Measurements from ENCODE around the gene PRKG1.
"Not testable (repeated sequence)": the region's sequence is repeated elsewhere in the genome, so short reads cannot be mapped to it uniquely, and the experiment has no call there.

PRKG1 gene

DNA sequence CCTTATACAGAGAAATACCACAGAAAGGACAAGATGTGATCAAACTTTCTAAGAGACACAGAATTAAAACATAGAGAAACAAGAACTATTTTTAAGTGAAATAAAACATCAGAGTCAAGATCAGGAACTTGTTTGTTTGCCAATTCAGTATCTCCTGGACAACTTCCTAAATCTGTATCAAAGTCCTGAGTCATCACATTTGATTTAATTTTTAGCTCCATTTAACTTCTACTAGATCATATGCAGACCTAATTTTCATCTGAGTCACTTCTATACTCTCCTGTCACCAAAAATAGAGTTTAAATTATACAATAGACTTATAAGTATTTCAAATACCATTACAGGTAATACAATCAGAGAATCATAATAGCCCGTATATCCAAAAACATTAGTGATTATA lies 268.1 kb downstream of the PRKG1 start:
- no peak for DNase-seq

DNA sequence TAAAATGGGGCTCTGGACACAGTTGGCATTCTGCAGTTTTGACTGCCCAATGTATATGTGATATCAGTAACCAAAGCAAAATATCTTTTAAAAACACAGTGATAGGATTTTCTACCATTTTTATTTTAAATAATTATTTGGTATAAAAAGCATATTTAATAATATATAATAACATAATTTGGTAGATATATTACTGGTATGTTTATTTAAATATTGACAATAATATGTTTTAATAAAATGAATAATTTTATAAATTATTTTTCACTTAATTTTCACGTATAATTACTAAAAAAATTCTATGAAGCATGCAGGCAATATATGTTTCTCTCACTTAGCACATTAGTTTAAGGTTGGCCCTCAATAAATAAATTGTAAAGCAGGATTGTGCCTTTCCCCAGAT lies 269.1 kb downstream of the PRKG1 start:
- no peak for DNase-seq

DNA sequence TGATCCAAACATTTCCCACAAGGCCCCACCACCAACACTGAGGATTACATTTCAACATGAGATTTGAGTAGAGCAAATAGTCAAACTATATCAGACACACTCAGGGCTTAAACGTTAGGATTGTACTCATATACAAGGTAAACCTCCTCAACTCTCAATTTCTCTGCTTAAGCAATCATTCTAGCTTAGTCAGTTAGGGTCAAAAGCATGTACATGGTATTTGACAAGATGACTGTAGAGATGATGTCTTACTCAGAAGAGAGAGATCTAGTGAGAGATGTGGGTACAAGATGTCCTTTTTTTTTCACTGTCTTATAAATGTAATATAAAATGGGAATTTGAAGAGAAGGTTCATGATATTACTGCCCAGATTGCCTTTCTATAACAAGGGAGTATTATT lies 270.1 kb downstream of the PRKG1 start:
- DNase-seq = no peak

DNA sequence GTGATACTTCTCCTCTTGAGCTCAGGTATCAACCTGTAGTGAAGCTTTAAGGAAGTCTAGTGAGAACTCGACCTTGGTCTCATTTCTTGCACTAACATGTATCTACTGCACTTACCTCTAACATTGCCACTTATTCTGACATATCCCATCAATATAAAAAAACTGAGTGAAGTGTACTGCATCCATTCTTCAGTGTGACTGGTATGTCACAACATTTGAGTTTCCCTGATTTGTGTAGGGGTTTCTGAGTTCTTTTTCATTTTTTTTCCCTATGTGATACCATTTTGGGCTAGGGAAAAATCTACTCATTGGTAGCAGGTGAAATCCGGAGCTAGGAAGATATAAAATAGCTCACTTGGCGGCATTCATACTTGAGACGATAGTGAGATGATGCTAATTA lies 274.3 kb downstream of the PRKG1 start:
- DNase-seq = no peak

DNA sequence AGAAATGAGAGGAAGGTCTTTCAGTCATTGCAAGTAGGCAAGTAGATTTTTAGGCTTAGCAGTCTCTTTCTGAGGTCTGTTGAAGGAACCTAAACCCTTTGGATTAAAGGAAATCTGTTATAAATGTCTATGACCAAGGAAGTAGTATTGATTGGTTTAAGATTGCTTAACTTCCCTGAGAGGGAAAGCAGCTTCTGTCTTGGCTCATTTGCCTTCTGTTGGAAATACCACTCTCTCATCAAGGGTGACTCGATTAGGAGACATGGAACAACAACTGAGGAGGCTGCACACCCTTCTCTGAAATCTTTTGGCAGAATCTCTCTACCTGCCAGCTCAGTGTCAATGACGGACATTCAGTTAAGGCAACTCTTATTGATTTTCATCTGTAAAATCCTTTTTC lies 282.9 kb downstream of the PRKG1 start:
- DNase-seq = no peak

DNA sequence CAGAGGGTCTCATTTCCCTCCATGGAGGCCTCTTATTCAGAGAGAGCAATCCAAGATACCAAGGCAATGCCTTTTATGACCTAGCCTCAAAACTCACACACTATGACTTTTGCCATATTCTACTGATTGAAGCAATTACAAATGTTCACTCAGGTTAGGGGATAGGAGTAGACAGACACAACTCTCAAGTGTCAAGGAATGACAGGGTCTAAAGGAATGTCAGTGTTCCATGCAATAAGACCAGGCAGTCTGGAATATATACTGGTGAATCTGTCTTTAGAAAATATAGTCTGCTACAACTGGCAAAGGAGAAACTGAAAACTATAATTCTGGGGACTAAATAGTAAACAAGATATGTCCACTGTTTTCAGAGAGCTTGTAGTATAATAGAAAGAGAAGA lies 283.9 kb downstream of the PRKG1 start:
- DNase-seq = no peak

DNA sequence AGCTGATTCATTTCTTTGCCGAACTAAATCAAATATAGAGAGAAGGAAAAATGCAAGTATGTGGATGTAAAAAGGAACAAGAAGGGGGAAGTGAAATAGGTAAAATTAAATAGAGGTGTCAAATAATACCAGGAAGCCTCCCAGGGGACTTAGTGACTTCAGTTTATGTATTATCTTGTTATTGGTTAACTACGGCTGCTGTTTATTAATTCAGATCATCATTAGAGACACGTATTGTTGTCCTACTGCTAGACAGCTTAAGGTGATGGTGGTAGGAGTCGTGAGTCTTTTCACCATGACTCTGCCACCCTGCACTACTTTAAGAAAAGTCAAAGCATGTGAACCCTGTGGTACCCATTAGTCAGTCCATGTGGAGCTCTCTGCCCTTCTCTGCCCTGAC lies 289.1 kb downstream of the PRKG1 start:
- DNase-seq = no peak

DNA sequence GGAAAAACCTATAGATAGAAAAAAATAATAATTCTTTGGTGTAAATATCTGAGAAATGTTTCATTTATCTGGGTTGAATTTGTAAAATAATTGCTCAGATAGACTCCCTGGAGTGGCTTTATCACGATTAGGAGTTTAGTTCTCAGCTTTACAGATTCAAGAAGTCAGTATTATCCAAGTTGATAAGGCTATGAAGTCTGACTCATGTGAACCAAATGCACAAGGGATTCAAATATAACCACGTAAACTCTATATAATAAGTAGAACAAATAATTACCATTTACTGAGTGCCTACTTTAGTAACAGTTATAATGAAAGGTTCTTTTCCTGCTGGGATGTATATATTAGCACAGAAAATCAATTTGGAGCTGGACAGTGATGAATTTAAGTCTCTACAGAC lies 290.4 kb downstream of the PRKG1 start:
- DNase-seq = no peak

DNA sequence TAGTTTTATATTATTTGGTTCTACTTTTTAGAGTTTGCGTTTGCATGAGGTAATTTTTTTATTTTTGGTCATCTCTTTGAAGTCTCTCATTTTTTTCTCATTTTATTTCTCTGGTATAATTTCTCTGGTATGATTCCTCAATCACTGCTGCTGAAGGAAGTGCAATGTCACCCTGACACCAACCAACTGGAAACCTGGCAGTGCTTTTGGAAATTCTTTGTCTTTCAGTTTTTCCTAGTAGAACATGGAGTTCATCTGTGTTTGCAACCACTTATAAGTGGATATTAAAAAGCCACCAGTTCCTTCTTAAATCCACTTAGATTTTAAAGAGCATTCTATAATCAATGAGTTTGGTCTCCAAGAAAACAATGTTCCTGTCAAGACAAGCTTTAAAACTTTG lies 291.8 kb downstream of the PRKG1 start:
- DNase-seq = no peak

DNA sequence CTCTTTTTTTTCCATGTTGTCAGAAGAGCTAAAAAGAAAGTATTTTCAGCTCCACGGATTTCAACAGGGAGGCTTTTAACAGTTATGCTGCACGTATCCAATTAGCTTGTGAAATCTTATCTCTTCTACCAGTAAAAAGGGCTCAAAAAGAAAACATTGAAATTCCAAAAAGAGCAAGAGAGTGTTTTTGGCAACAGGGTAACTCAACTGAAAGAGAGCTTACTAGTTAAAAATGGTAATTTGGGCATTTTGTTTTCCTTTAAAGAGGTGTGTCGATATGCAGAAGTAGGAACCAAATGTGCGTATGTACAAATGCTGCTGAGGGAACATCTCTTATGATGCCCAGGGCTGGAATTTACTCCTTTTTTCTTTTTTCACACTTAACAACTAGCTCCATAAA lies 292.8 kb downstream of the PRKG1 start:
- DNase-seq = no peak

DNA sequence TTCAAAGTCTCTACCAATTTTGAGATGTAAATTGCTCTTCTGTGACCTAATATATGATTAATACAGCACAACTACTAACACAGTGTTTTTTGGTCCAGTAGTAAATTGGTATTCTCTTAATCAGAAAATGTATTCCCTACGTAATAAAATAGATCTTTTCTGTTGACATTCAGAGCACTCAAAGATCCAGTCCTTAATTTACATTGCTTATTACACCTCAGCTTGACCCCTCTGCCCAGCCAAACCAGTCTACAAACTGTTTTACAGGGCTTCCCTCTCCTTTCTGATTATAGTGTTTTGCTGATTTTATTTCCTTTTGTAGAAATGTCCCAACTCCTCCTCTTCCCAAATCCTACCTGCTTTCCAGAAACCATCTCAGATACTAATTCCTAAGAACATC lies 293.4 kb downstream of the PRKG1 start:
- no peak for DNase-seq

DNA sequence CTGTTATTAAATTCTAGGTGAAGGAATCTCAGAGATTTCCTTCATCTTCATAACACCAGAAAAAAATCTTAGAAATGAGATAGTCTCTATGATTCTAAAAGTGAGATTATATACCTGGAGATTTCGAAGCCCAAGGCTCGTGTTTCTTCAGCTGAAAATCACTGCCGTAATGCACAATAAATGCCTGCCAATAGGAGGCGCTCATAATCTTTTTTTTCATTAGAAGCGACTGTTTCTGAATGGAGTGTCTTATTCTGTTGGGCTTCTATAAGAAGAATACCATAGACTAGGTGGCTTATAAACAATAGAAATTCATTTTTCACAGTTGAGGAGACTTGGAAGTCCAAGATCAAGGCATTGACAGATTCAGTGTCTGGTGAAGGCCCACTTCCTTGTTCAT lies 294.7 kb downstream of the PRKG1 start:
- DNase-seq = no peak

DNA sequence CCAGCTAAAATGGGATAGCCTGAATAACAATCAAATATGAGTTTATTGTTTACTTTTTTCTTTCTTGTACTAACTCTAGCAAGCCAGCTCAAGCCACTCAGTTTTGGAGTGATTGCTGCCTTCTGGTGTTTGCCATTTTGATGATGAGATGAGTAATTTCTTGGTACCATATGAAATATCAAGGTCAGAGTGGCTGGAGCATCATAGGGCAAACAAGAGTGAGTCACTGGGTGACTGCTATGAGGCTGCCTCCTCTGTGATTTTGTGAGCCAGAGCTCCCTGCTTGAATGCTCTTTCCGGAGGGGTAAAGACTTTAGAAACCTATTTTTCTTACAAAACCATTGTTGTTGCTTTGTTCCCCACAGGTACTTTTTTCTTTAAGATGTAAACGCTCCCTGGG lies 295.6 kb downstream of the PRKG1 start:
- DNase-seq = no peak

DNA sequence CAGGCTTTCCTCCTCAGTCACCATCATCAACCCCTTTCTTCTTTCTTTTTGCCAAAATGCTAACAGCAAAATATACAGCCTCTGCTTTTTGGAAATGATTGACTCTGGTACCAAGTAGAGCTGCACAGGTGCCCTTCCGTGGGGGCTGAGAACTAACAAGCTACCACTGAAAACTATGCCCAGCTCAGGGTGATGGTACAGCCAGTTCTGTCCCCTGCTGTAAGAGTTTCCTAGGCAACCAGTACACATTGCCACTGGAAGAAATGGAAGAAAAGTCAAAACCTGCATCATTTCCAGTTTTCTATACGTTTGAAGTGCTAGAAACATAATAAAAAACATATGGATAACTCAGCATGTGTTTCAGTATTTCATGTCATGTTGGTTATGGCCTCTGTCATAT lies 297.5 kb downstream of the PRKG1 start:
- DNase-seq = no peak

DNA sequence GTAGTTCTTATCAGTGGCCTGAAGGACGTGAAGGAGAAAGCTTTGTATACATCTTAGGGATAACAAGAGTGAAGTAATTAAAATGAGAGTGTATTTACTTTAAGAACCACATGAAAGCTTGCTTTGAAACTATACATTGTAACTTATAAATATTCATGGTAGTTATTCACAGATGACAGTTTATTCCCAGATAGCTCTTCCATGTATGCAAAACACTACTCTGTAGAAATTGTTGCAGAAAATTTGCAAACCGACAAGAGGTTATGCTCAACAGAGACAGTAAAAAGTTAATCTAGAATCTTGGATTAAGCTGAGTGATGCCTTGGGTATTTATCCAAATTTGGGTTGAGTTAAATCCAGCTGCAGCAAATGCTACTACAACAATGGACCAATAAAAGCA lies 301.5 kb downstream of the PRKG1 start:
- no peak for DNase-seq

DNA sequence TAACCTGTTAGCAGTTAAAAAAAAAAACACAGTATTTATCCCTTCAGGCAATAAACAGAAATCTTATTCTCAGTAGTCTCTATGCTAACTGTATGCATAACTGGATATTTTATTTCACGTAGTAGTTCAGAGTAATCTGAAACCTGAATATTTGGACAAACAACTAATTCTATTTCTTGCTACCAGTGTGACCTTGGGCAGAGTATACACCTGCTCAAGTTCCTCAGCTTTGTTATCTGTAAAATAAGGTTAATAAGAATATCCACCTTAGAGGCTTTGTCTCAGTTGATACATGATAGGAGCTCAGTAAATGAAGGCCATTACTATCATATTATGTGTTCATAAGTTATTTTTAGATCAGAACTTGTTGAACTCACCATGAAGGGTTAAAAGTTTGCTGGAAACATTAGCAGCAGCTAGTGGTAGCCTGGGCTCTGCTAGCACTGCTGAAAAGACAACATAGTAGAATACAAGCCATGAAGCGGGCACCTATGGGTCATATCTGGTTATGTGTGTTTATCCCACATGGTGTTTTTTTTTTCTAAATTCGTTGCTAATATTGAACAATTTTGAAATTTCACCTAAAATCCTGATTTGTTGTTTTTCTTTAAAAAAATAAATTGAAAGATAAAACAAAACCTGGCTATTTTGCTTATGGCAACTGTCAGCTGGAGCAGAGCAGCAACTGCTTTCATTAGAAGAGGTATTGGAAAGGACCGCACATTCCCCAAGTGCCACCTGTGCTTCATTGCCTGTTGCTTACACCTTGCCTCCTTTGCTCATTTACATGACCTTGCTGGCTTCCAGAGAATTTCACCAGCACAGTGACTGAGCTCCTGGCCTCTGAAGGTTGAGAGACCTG lies 303.0 kb downstream of the PRKG1 start:
- no peak for DNase-seq

DNA sequence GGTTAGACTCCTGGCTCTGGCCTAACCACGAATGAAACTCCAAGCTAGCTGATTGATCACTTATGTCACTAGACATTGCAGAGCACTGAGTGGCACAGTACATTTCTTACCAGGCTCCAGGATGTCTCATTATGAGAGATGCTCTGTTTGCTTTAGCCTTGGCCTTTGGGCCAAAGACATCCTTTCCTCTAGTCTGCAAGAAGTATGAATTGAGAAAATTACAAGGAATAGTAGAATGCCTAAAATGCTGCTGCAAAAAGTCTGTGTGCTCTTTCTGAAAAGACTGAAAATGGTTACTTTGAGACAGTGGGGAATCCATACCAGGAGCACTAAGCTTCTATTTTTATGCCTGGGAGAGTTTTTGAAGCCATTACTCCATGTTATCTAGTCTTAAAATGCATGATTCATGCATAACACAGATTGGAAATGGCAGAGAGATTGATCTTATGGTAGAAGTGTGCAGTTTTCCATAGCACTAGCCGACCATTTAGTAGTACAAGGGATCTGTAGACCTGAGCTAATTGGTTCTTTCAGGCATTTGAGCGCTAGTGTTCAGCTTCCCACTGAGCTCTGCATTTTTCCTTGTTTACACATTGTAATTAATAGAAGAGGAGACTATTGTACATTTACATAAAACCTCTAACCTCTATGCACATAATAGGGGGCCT lies 303.8 kb downstream of the PRKG1 start:
- DNase-seq = no peak

DNA sequence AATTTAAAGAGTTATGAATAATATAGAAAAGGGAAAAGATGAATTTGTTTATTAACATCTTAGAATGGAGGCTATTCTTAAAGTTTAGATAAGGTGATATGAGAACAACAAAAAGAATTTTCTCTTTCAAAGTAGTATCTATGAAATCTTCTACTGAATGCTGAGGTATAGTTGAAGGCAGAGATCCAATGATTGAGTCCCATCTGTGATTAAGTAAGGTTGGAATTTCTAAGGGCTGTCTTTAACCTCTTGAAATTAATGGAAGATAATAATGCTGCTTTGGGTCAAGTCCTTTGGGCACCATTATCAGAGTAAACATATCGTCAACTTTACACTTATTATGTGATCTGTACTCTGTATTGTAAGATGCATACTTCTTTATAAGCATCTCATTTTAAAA lies 307.9 kb downstream of the PRKG1 start:
- no peak for DNase-seq

DNA sequence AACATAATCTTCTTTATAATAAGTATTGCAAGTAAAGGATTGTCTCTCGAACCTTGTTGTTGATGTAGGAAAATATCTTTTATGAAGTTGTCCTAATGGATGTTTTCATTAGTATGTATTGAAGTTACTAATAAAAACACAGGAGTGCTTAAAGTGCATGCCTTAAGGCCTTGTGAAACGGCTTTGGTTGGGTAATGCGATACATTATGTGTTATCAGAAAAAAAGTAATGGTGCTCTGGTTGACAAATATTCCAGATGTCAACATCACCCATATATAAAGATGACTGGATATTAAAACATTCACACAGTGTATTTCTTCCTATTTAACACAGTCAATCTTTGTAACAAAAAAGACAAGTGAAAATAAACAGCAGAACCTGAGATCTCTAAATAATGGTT lies 310.7 kb downstream of the PRKG1 start:
- DNase-seq = no peak

DNA sequence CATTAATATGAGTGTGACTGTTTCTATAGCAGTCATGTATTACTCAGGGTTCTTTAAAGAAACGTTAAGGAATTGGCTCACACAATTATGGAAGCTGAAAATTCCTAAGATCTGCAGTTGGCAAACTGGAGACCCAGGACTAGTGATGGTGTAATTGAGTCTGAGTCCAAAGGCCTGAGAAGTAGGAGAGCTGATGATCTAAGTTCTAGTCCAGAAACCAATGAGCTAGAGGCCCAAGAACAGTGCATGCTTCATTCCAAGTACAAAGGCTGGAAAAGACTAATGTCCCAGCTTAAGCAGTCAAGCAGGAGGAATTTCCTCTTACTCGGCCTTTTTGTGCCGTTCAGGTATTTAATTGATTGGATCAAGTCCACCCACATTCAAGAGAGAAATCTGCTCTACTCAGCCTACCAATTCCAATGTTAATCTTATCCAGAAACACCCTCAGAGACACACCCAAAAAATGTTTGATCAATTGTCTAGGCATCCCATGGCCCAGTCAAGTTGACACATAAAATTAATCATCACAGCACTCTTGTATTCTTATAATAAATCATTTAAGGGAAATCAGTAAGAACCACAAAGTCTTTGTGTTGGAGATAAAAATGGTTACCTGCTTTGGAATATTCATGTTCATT lies 312.1 kb downstream of the PRKG1 start:
- DNase-seq = no peak

DNA sequence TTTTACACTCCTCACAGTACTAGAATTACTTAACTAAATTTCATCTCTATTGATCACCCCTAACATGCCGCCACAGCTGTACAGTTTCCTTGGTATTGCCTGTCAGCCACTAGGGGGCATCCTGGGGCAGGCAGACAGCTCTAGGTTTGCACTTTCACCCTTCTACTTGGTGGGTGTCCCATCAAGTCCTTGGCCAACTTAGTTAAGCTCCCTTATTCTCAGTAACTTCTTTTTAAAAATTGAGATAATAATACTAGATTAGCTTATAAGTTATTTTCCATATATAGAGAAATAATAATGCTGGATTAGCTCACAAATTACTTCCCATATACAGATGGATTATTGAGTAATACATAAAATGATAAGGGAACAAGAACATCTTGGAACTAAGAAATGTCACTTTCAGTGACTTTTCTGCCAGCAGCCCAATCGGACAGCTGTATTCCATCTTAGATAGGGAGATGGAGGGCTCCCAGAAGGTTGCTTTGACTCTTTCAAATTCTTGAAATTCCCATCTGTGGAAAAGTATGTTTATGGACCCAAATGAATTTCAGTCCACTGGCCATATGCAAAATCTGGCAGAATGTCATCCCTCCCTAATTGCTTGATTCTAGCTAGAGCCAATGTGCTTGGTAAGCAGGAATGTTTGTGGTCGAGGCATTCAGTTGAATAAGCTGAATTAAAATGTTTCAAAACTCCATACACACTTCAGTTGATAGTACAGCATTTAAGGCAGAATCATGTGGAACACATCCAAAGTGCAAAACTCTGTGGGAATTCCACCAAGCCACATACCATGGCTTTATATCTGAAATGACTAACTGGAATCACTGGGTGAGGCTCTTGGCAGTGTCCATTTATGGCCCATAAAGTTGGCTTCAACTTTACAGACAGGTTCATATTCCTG lies 315.4 kb downstream of the PRKG1 start:
- DNase-seq = no peak

DNA sequence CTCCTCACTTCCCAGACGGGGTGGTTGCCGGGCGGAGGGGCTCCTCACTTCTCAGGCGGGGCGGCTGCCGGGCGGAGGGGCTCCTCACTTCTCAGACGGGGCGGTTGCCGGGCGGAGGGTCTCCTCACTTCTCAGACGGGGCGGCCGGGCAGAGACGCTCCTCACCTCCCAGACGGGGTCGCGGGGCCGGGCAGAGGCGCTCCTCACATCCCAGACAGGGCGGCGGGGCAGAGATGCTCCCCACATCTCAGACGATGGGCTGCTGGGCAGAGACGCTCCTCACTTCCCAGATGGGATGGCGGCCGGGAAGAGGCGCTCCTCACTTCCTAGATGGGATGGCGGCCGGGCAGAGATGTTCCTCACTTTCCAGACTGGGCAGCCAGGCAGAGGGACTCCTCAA lies 318.7 kb downstream of the PRKG1 start:
- not testable (repeated sequence) for DNase-seq

DNA sequence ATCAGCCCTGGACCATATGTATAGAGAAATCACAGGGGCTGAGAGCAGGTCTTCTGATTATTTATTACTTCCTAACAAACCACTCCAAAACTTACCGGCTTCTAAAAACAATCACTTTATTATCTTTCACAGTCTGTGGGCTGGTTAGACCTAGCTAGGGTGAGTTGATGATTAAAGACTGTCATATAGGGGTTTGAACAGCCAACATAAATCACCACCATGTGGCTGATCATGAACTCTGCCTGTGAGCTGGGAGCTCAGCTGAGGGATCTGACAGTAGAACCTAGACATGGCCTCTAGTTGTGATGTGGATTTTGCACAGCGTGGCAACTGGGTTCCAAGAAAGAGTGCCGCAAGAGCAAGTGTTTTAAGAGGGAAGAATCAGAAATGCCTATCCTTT lies 319.8 kb downstream of the PRKG1 start:
- DNase-seq = no peak
